Activated CD4-positive, CD25-positive, alpha-beta regulatory T cell (primary cell): ENCODE results near the gene TPST2.

Experiments
- DNase-seq, 4 experiments: peaks; one replicate each; lab custom pipeline; 2025; lab: John Stamatoyannopoulos, UW

TPST2 gene

GRCh38 chr22:26579331-26579886 lies 10.5 kb downstream of the TPST2 start:
- peak in 2 of 4 experiments; percentile 27 to 30 for DNase-seq

DNA sequence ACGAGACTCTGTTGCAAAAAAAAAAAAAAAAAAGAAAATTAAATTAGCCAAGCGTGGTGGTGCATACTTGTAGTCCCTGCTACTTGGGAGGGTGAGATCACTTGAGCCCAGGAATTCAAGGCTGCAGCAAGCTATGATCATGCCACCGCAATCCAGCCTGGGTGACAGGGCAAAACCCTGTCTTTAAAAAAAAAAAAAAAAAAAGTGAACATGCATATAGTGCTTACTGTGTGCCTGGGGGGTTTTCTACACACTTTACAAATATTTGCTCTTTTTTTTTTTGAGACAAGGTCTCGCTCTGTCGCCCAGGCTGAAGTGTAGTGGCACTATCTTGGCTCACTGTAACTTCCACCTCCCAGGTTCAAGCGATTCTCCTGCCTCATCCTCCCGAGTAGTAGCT lies 12.9 kb downstream of the TPST2 start:
- no peak for DNase-seq

DNA sequence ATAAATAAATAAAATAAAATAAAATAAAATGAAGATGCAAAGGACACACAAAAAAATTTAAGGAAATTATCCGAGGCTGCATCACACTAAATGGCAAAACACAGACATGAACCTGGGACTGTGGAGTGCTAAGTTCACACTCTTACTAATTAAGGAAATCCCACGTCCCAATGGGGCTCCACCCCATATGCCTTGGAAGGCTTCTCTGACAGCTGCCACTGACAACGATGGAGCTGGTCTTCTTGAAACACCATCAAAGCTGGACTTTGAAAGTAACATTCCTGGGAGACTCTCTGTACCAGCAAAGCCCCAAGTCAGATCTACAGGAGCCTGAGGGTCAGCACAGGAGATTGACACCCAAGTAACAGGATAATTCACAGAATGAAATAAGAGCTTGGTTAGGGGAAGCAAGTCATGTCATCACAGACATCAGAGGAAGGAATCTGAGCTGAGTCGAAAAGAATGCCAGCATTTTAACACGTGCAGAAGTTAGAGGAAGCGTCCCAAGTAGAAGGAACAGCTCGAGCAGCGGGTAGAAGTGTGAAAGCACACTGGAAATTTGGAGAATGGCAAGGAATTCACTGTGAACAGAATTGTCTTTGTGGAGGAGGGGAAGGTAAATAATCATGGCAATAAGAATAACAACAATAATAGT lies 13.8 kb downstream of the TPST2 start:
- no peak for DNase-seq

DNA sequence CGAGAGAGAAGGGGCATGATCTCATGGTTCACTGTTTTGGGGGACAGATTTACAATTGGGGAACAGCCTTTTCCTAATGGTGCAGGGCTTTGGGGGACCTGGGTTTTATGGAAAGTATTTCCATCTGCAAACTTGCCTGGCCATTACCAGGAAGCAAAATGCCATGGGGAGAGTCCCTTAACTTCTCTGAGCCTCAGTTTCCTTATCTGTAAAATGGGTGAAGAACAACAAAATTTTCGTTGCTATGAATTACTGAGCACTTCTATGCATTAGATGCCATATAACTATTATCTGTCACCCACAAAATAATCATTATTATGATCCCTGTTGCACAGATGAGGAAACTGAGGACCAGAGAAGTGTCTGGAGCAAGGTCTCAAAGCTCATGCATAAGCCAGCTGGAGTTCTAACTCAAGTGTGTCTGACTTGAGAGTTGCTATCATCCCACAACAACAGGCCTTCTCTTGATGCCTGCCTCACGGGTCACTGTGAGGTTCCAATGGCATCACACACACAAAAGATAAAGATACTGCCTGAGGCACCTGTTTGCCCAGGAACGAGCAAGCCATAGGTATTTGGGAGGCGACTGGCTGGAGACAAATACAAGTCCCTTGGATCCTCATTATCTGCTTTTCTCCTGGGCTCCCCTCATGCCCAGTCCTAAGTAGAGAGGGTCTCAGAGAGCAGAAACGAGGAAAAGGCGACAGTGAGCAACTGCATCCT lies 15.8 kb downstream of the TPST2 start:
- no peak for DNase-seq

- no peak for DNase-seq
These were observed 16.8 kb downstream of the TPST2 start for GRCh38 chr22:26573026-26573662.

GRCh38 chr22:26570864-26571525 lies 18.9 kb downstream of the TPST2 start:
- DNase-seq = no peak

DNA sequence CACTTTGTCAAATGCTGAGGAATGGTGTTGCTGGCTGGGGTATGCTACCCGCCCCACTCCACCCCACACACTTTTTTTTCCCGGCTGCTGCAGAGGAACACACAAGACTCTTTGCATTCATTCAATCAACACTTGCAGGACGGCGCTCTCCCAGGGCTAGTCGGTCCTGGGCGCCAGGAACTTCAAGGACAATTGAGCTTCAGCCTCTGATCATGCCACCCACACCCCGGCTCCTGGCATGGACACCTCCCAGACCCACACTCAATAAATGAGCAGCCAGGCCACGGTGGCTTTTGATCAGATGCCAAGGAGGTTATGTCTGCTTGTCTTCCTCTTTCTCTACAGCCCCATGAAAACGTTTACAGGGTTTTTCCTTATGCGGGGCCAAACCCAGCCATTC lies 19.8 kb downstream of the TPST2 start:
- DNase-seq = no peak

DNA sequence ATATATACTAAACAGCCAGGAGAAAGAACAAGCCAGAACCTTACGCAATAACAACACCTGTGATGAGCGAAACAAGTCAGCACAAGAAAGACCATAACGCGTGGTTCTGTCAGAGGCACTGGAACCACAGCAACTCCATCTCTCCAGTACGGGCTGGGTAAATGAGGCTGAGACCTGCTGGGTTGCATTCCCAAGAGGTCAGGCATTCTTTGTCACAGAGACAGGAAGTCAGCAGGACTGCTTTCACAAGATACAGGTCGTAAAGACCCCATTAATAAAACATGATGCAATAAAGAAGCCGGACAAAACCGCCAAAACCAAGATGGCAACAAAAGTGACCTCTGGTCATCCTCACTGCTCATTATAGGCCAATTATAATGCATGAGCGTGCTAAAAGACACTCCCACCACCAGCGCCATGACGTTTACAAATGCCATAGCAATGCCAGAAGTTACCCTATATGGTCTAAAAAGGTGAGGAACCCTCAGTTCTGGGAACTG lies 21.7 kb downstream of the TPST2 start:
- no peak for DNase-seq

GRCh38 chr22:26567610-26568009 lies 22.3 kb downstream of the TPST2 start:
- DNase-seq = no peak

- DNase-seq = no peak
These were observed 22.9 kb downstream of the TPST2 start for GRCh38 chr22:26566994-26567393.

DNA sequence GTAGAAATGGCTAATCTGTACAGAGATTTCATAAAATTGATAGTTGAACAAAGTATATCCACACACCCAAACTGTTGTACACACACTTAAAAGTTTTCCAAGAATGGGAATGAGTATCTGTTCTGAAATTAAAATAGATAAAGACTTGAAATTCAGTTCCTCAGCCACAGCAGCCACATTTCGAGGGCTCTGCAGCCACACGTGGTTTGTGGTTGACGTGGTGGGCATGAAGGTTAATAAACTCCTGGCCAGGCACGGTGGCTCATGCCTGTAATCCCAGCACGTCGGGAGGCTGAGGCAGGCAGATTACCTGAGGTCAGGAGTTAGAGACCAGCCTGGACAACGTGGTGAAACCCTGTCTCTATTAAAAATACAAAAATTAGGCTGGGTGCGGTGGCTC lies 24.0 kb downstream of the TPST2 start:
- no peak for DNase-seq

GRCh38 chr22:26565181-26565580 lies 24.8 kb downstream of the TPST2 start:
- no peak for DNase-seq

DNA sequence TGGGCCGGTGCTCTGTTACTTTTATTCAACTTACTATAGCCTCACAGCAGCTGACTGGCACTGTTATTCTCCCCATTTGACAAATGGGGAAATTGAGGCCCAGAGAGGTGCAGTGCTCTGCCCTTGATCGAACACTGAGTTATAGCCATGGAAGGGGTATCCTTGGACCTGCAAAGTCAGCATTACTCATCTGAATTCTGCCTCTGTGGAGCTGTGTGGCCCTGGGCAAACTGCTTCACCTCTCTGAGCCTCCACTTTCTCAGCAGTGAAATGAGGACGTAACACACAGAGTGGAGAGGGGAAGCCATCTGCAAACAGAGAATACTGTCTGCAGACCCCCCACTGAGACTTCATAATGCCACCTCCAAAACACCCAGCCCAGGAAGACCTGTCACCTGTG lies 25.3 kb downstream of the TPST2 start:
- DNase-seq = no peak

DNA sequence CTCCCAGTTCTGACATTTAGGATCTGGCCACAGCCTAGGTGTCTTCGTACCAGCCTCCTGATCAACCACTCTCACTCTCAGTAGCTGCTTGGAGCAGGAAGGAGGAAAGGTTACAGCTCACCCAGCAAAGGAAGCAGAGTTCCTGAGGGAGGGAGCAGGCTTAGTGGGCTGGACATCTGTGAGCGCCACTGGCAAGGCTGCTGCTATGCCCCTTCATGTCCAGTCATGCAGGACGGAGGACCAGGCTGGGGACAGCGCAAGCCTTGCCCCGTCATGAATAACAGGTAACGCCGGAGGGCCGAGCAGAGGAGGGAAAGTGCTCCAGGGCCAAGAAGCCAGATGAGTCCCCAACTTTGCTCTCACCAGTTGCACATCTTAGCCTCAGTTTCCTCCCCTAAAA lies 25.8 kb downstream of the TPST2 start:
- no peak for DNase-seq

DNA sequence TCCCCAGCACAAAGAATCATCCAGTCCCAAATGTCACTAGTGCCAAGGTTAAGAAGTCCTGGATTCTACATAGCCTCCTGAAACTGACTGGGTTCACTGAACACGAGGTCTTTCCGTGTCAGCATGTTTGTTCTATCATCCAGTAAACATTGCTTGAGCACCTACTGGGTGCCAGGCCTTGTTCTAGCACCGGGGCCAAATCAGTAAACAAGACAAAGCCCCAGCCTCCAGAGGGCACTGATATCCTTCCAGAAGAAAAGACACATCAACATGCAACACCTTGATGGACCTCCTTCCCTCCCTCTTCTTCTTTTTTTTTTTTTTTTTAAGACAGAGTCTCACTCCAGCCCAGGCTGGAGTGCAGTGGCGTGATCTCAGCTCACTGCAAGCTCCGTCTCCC lies 26.9 kb downstream of the TPST2 start:
- no peak for DNase-seq

DNA sequence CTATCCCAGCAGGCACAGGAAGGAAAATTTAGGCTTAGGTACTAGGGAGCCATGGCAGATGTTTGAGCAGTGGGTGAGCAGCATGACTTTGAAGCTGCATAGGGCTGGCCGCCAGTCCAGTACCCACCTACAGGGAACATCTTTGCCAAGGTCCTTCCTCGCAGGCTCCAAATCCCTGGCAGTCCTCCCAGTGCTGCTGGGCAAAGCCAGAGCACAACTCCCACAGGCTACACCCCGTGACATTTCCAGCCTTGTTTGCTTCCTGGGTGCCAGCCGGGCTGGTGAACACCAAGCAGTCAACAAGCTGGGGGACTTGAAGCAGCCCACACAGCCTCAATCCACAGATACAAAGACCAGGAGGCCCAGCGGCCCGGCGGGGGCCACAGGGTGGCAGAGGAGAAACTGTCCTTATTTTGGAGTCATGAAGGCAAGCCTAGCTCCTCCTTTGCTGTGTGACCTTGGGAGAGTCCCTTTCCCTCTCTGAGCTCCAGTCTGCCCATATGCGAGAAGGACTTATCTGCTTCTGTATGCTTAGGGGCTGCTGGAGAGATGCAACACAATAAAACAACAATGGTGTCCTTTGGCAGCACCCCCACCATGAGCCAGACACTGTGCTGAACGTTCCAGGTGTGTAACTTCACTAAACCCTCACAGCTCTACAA lies 28.0 kb downstream of the TPST2 start:
- DNase-seq = no peak

DNA sequence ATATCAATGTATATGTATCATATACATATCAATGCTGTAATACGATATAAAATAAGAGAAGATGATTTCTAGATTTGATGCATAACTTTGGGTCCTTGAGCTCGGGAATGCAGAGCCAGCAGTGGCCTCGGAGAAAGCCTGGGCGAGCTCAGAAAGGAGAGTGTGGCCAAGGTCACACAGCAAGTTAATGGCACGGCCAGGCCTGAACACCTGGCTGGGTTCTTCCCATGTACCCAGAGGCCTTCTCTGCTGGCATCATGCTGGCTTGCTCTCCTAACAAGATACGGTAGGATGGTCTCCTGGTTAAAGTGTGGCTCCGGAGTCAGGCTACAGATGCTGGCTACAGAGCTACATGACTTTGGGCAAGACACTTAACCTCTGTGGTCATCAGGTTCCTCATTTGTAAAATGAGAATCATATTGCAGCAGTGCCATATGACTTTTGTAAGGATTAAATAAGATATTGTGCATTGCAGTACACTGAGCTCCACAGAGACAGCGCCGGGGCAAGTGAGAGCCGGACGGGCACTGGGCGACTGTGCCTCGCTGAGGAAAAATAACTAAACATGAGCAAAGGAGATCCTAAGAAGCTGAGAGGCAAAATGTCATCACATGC lies 29.9 kb downstream of the TPST2 start:
- no peak for DNase-seq

- no peak for DNase-seq
These were observed 31.6 kb downstream of the TPST2 start for GRCh38 chr22:26558248-26558895.

GRCh38 chr22:26556904-26557303 lies 33.0 kb downstream of the TPST2 start:
- no peak for DNase-seq

- DNase-seq = no peak
These were observed 34.5 kb downstream of the TPST2 start for GRCh38 chr22:26555478-26555877.

GRCh38 chr22:26554956-26555355 lies 35.0 kb downstream of the TPST2 start:
- DNase-seq = no peak
